Kidney epithelial cell (primary cell): ENCODE results near the gene ZNF14. TPM values are rescaled to one million over a fixed set of nuclear protein-coding genes. Genes with fewer than 3 reads are reported as not detected.
"Not testable (repeated sequence)": the region's sequence is repeated elsewhere in the genome, so short reads cannot be mapped to it uniquely, and the experiment has no call there.

Experiments
- DNase-seq: peaks from one replicate; pipeline ENCODE4 v3.0.0-alpha.2; 2010; ENCODE audit warnings: low read depth
- H3K27me3 ChIP-seq: 2 replicates; pipeline ENCODE4 v1.6.0; 2011; ENCODE audit warnings: low read length; ENCODE audit not compliant: control insufficient read depth, insufficient read depth
- H3K36me3 ChIP-seq: 2 replicates; pipeline ENCODE4 v1.5.1; 2011; ENCODE audit warnings: low read length; ENCODE audit not compliant: control insufficient read depth, insufficient read depth
- H3K4me3 ChIP-seq: 2 replicates; pipeline ENCODE4 v1.5.1; 2011; ENCODE audit warnings: low read depth, mild to moderate bottlenecking, control low read depth, low read length
- CTCF ChIP-seq: IDR thresholded peaks from 2 replicates; pipeline ENCODE4 v1.5.1; 2011; ENCODE audit warnings: mild to moderate bottlenecking, moderate library complexity, low read length, control low read depth, inconsistent platforms; ENCODE audit not compliant: insufficient read depth, poor library complexity, severe bottlenecking
- total RNA-seq: library from RNA; depleted of rRNA; stranded (reverse); fragments of >200 nt; gene quantifications from 2 replicates; pipeline ENCODE4 v1.2.3, GENCODE V29; 2015

Gene ZNF14
- total RNA-seq, 1 donor from 2014 or later, result 4.0 TPM

GRCh38 chr19:19774354-19775033, 41.6 kb upstream of the ZNF14 start:
- no peak for DNase-seq
- no peaks in the 10 kb centered on the region for H3K36me3 ChIP-seq
- no peak for TF ChIP-seq CTCF
- no peaks in the 10 kb centered on the region for H3K27me3 ChIP-seq
- H3K4me3 ChIP-seq, result no peak overlapping the region

GRCh38 chr19:19771963-19772362, 39.1 kb upstream of the ZNF14 start:
- H3K27me3 ChIP-seq, DNase-seq, H3K36me3 ChIP-seq, H3K4me3 ChIP-seq: not testable (repeated sequence)

- H3K27me3 ChIP-seq, H3K4me3 ChIP-seq, DNase-seq, H3K36me3 ChIP-seq: not testable (repeated sequence)
These were observed 37.1 kb upstream of the ZNF14 start for GRCh38 chr19:19769971-19770370.

GRCh38 chr19:19758164-19758563, 25.3 kb upstream of the ZNF14 start:
- H3K36me3 ChIP-seq, result no peaks in the 10 kb centered on the region
- H3K27me3 ChIP-seq, result no peaks in the 10 kb centered on the region
- no peak overlapping the region for H3K4me3 ChIP-seq
- no peak for DNase-seq
- no peak for TF ChIP-seq CTCF

GRCh38 chr19:19752760-19753403, 20.0 kb upstream of the ZNF14 start:
- H3K4me3 ChIP-seq, result no peak overlapping the region
- TF ChIP-seq CTCF, result no peak
- H3K36me3 ChIP-seq, result no peaks in the 10 kb centered on the region
- no peaks in the 10 kb centered on the region for H3K27me3 ChIP-seq
- no peak for DNase-seq

GRCh38 chr19:19751846-19752245, 18.9 kb upstream of the ZNF14 start:
- TF ChIP-seq CTCF, result no peak
- no peak overlapping the region for H3K4me3 ChIP-seq
- DNase-seq, result no peak

More at GRCh38 chr19:19751846-19752245, 18.9 kb upstream of the ZNF14 start:
- no peaks in the 10 kb centered on the region for H3K36me3 ChIP-seq
- H3K27me3 ChIP-seq, result no peaks in the 10 kb centered on the region
